H9 (cell line): ENCODE results near the gene DUSP6. TPM values are rescaled to one million over a fixed set of nuclear protein-coding genes. Genes with fewer than 3 reads are reported as not detected.
A peak's percentile ranks its signal among the peaks of the same experiment; 100 is the strongest.

Experiments used
- DNase-seq: peaks from one replicate; pipeline ENCODE4 v3.0.0-alpha.2; 2017
- H2AFZ ChIP-seq: one replicate; pipeline ENCODE4 v1.6.1; 2013; ENCODE audit warnings: mild to moderate bottlenecking, low read length, control low read depth, moderate library complexity
- H2AK5ac ChIP-seq: 2 replicates; pipeline ENCODE4 v1.6.1; 2013; ENCODE audit warnings: low read length, control low read depth, mixed read lengths; ENCODE audit not compliant: insufficient read length
- H2BK120ac ChIP-seq: one replicate; pipeline ENCODE4 v1.6.1; 2013; ENCODE audit warnings: low read depth, mild to moderate bottlenecking, low read length, control low read depth, inconsistent platforms; ENCODE audit not compliant: poor library complexity, severe bottlenecking
- H2BK12ac ChIP-seq: 2 replicates; pipeline ENCODE4 v1.6.1; 2013; ENCODE audit warnings: low read length, control low read depth, mixed read lengths, low read depth; ENCODE audit not compliant: insufficient read length
- H2BK15ac ChIP-seq: 2 replicates; pipeline ENCODE4 v1.6.1; 2013; ENCODE audit warnings: low read depth, low read length, control low read depth
- H2BK20ac ChIP-seq: one replicate; pipeline ENCODE4 v1.6.1; 2013; ENCODE audit warnings: low read depth, mild to moderate bottlenecking, low read length, control low read depth, inconsistent platforms; ENCODE audit not compliant: poor library complexity, severe bottlenecking
- H2BK5ac ChIP-seq: 2 replicates; pipeline ENCODE4 v1.6.1; 2013; ENCODE audit warnings: low read length, control low read depth, mixed read lengths; ENCODE audit not compliant: insufficient read length
- H3K14ac ChIP-seq: 2 replicates; pipeline ENCODE4 v1.6.1; 2013; ENCODE audit warnings: low read length, control low read depth; ENCODE audit not compliant: insufficient read depth
- H3K18ac ChIP-seq: 2 replicates; pipeline ENCODE4 v1.6.1; 2013; ENCODE audit warnings: low read depth, mild to moderate bottlenecking, mixed read lengths, low read length, control low read depth; ENCODE audit not compliant: insufficient read length
- H3K23ac ChIP-seq: 2 replicates; pipeline ENCODE4 v1.6.1; 2013; ENCODE audit warnings: low read length, control low read depth, mixed read lengths, low read depth; ENCODE audit not compliant: insufficient read length
- H3K23me2 ChIP-seq: 2 replicates; pipeline ENCODE4 v1.6.1; 2013; ENCODE audit warnings: low read depth, mild to moderate bottlenecking, mixed read lengths, low read length, control low read depth; ENCODE audit not compliant: insufficient read length, poor library complexity, severe bottlenecking
- H3K27ac ChIP-seq: 2 replicates; pipeline ENCODE4 v1.5.1; 2013; ENCODE audit warnings: low read length, control low read depth, mixed read lengths, low read depth; ENCODE audit not compliant: insufficient read length
- H3K27me3 ChIP-seq: 2 replicates; pipeline ENCODE4 v1.6.1; 2013; ENCODE audit warnings: low read length, control low read depth, inconsistent platforms; ENCODE audit not compliant: insufficient read depth
- H3K4ac ChIP-seq: 2 replicates; pipeline ENCODE4 v1.6.1; 2013; ENCODE audit warnings: low read depth, mild to moderate bottlenecking, control low read depth, inconsistent platforms, low read length, moderate library complexity
- H3K4me1 ChIP-seq: 2 replicates; pipeline ENCODE4 v1.6.1; 2013; ENCODE audit warnings: low read length, control low read depth, inconsistent platforms; ENCODE audit not compliant: insufficient read depth
- H3K4me2 ChIP-seq: 2 replicates; pipeline ENCODE4 v1.6.1; 2013; ENCODE audit warnings: low read length, control low read depth, mixed read lengths; ENCODE audit not compliant: insufficient read length, insufficient read depth
- H3K56ac ChIP-seq: 2 replicates; pipeline ENCODE4 v1.6.1; 2013; ENCODE audit warnings: low read depth, mild to moderate bottlenecking, mixed read lengths, low read length, control low read depth; ENCODE audit not compliant: insufficient read length
- H3K79me1 ChIP-seq: 2 replicates; pipeline ENCODE4 v1.6.1; 2013; ENCODE audit warnings: low read depth, mild to moderate bottlenecking, moderate library complexity, low read length, control low read depth, inconsistent platforms; ENCODE audit not compliant: insufficient read depth, poor library complexity, severe bottlenecking
- H3K79me2 ChIP-seq: 2 replicates; pipeline ENCODE4 v1.6.1; 2013; ENCODE audit warnings: low read length, control low read depth, inconsistent platforms; ENCODE audit not compliant: insufficient read depth
- H3K9ac ChIP-seq: 2 replicates; pipeline ENCODE4 v1.6.1; 2013; ENCODE audit warnings: low read length, control low read depth, mixed read lengths; ENCODE audit not compliant: insufficient read length; ENCODE audit errors: extremely low read depth
- H3K9me3 ChIP-seq: one replicate; pipeline ENCODE4 v1.6.1; 2013; ENCODE audit warnings: low read depth, low read length, inconsistent platforms; ENCODE audit not compliant: control insufficient read depth
- H3T11ph ChIP-seq: one replicate; pipeline ENCODE4 v1.6.1; 2013; ENCODE audit warnings: mild to moderate bottlenecking, low read length, control low read depth, inconsistent platforms
- H4K20me1 ChIP-seq: one replicate; pipeline ENCODE4 v1.6.1; 2013; ENCODE audit not compliant: control insufficient read depth, insufficient read length, insufficient read depth
- H4K5ac ChIP-seq: 2 replicates; pipeline ENCODE4 v1.6.1; 2013; ENCODE audit warnings: low read depth, mild to moderate bottlenecking, mixed read lengths, low read length, control low read depth; ENCODE audit not compliant: insufficient read length
- H4K8ac ChIP-seq: replicated peaks from 2 replicates; pipeline ENCODE4 v1.6.1; 2013; ENCODE audit warnings: low read length, control low read depth, mixed read lengths, low read depth; ENCODE audit not compliant: insufficient read length
- H4K91ac ChIP-seq: 2 replicates; pipeline ENCODE4 v1.6.1; 2013; ENCODE audit warnings: low read depth, mild to moderate bottlenecking, moderate library complexity, mixed read lengths, low read length, control low read depth; ENCODE audit not compliant: insufficient read length
- H3K27ac Mint-ChIP-seq, 3 experiments: 2 replicates in 2 of 3; 3 replicates in 1 of 3; pipeline ENCODE4 v1.8.0; 2020 to 2021; ENCODE audit warnings: mixed read lengths in 3 of 3, mild to moderate bottlenecking in 1 of 3, moderate library complexity in 1 of 3
- H3K27me3 Mint-ChIP-seq: 2 replicates; pipeline ENCODE4 v1.8.0; 2021; ENCODE audit warnings: low read depth, mild to moderate bottlenecking, moderate library complexity, mixed read lengths
- H3K36me3 Mint-ChIP-seq, 3 experiments: 2 replicates in 2 of 3; 3 replicates in 1 of 3; pipeline ENCODE4 v1.8.0; 2020 to 2021; ENCODE audit warnings: low read depth in 3 of 3, mixed read lengths in 3 of 3; ENCODE audit not compliant: insufficient read depth in 1 of 3
- H3K4me1 Mint-ChIP-seq, 2 experiments: 2 replicates each; pipeline ENCODE4 v1.8.0; 2020; ENCODE audit warnings: mixed read lengths in 2 of 2
- H3K4me3 Mint-ChIP-seq, 2 experiments: 2 replicates in 1 of 2; 3 replicates in 1 of 2; pipeline ENCODE4 v1.8.0; 2020 to 2021; ENCODE audit warnings: mild to moderate bottlenecking in 2 of 2, mixed read lengths in 2 of 2, moderate library complexity in 1 of 2
- H3K9me3 Mint-ChIP-seq, 2 experiments: 2 replicates in 1 of 2; 3 replicates in 1 of 2; pipeline ENCODE4 v1.8.0; 2020; ENCODE audit warnings: mild to moderate bottlenecking in 2 of 2, mixed read lengths in 2 of 2, moderate library complexity in 1 of 2
- WGBS: extraction: QIAGEN DNeasy Blood & Tissue Kit; methylation state at CpG from one replicate; pipeline ENCODE4 v1.1.7; 2013; ENCODE audit warnings: missing lambda C conversion rate, low lambda C conversion rate, mixed read lengths; ENCODE audit not compliant: insufficient read length; ENCODE audit errors: extremely low coverage; 5-methylcytosine and 5-hydroxymethylcytosine counted together
- total RNA-seq: library from RNA; stranded (reverse); gene quantifications from 2 replicates; pipeline ENCODE4 v1.2.1, GENCODE V29; 2021
- TF ChIP-seq, protein P1 (sequence below): fragments of 200-600 bp; sonication (generic); conservative IDR thresholded peaks from 3 replicates; pipeline ENCODE4 v1.8.0; 2021; ENCODE audit warnings: antibody characterized with exemption, mild to moderate bottlenecking

Gene DUSP6
- total RNA-seq, 1 experiment from 2014 or later: 35.3 TPM

- Histone ChIP-seq H3K4me2 (no peak overlapping the region), H3K9ac (no peak overlapping the region)
- DNase-seq: no peak
Observed at GRCh38 chr12:89373763-89374572, 21.7 kb upstream of the DUSP6 start.

More at GRCh38 chr12:89373763-89374572, 21.7 kb upstream of the DUSP6 start:
- Histone ChIP-seq H4K20me1 (no peaks in the 10 kb centered on the region), H3K18ac (no peak overlapping the region), H4K8ac (no peak overlapping the region), H3K79me2 (no peaks in the 10 kb centered on the region), H2BK5ac (no peak overlapping the region), H3K9me3 (no peaks in the 10 kb centered on the region), H2BK120ac (no peak overlapping the region), H4K5ac (no peak overlapping the region), H2BK15ac (no peak overlapping the region), H3K23me2 (no peaks in the 10 kb centered on the region), H2AK5ac (no peak overlapping the region), H3K14ac (no peak overlapping the region), H3K4ac (no peak overlapping the region), H3K4me1 (peaks cover 7% of the 10 kb centered on the region; the same call in 1 of the 2 replicates), H3K79me1 (no peaks in the 10 kb centered on the region), H3K27ac (no peak overlapping the region), H2AFZ (no peak overlapping the region), H4K91ac (no peak overlapping the region), H3K23ac (no peak overlapping the region), H2BK20ac (no peak overlapping the region), H3K27me3 (no peaks in the 10 kb centered on the region), H3T11ph (no peak overlapping the region), H3K56ac (no peak overlapping the region), H2BK12ac (no peak overlapping the region)
- peaks cover 0 to 2% of the 10 kb centered on the region in 2 experiments; a peak in 3 of 5 replicates for H3K9me3 Mint-ChIP-seq
- H3K4me3 Mint-ChIP-seq: no peak overlapping the region
- TF ChIP-seq, protein P1, sequence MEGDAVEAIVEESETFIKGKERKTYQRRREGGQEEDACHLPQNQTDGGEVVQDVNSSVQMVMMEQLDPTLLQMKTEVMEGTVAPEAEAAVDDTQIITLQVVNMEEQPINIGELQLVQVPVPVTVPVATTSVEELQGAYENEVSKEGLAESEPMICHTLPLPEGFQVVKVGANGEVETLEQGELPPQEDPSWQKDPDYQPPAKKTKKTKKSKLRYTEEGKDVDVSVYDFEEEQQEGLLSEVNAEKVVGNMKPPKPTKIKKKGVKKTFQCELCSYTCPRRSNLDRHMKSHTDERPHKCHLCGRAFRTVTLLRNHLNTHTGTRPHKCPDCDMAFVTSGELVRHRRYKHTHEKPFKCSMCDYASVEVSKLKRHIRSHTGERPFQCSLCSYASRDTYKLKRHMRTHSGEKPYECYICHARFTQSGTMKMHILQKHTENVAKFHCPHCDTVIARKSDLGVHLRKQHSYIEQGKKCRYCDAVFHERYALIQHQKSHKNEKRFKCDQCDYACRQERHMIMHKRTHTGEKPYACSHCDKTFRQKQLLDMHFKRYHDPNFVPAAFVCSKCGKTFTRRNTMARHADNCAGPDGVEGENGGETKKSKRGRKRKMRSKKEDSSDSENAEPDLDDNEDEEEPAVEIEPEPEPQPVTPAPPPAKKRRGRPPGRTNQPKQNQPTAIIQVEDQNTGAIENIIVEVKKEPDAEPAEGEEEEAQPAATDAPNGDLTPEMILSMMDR: no peak
- peak overlapping the region in 1 of 3 experiments; percentile 59; a peak in 1 of 7 replicates for H3K27ac Mint-ChIP-seq
- H3K27me3 Mint-ChIP-seq: peaks cover 8% of the 10 kb centered on the region
- H3K4me1 Mint-ChIP-seq: peaks cover 17 to 19% of the 10 kb centered on the region in 2 experiments
- no CpG with 5 or more reads among the region's 2 CpGs for WGBS
- peaks cover 0 to 7% (median 0%) of the 10 kb centered on the region in 3 experiments; a peak in 2 of 7 replicates for H3K36me3 Mint-ChIP-seq
